H1 (cell line): ENCODE results near the gene TAX1BP3. TPM values are rescaled to one million over a fixed set of nuclear protein-coding genes. Genes with fewer than 3 reads are reported as not detected.

ENCODE experiments used
- ATF2 ChIP-seq: IDR thresholded peaks from 2 replicates; pipeline ENCODE4 v1.6.1; 2012; ENCODE audit warnings: low read length, inconsistent platforms
- ATF3 ChIP-seq: IDR thresholded peaks from 2 replicates; pipeline ENCODE4 v1.6.1; 2011; ENCODE audit warnings: low read depth, mild to moderate bottlenecking, low read length; ENCODE audit not compliant: insufficient read depth
- BACH1 ChIP-seq: IDR thresholded peaks from 2 replicates; pipeline ENCODE4 v1.6.1; 2012; ENCODE audit warnings: low read length, improper control_type of control experiment
- BRCA1 ChIP-seq: IDR thresholded peaks from 2 replicates; pipeline ENCODE4 v1.6.1; 2012; ENCODE audit warnings: low read depth, low read length, improper control_type of control experiment
- CTCF ChIP-seq, 3 experiments: IDR thresholded peaks; 1 replicate in 2 of 3; 2 replicates in 1 of 3; pipeline versions ENCODE4 v1.5.1 to v1.6.1; 2011; ENCODE audit warnings: low read length in 3 of 3, mild to moderate bottlenecking in 3 of 3, inconsistent platforms in 2 of 3, low read depth in 1 of 3, moderate library complexity in 1 of 3; ENCODE audit not compliant: insufficient read depth in 1 of 3; ENCODE audit errors: control extremely low read depth in 1 of 3
- JUN ChIP-seq: IDR thresholded peaks from 2 replicates; pipeline ENCODE4 v1.6.1; 2011; ENCODE audit warnings: low read depth, mild to moderate bottlenecking, improper control_type of control experiment, low read length
- KDM4A ChIP-seq: IDR thresholded peaks from one replicate; pipeline ENCODE4 v1.7.1; 2012; ENCODE audit warnings: low read depth, mild to moderate bottlenecking, moderate library complexity, low read length, inconsistent platforms; ENCODE audit not compliant: severe bottlenecking
- MAFK ChIP-seq: IDR thresholded peaks from 2 replicates; pipeline ENCODE4 v1.6.1; 2012; ENCODE audit warnings: low read depth, mild to moderate bottlenecking, improper control_type of control experiment, low read length
- MAX ChIP-seq: IDR thresholded peaks from 2 replicates; pipeline ENCODE4 v1.6.1; 2012; ENCODE audit warnings: inconsistent platforms
- POLR2A ChIP-seq, 2 experiments: IDR thresholded peaks; 1 replicate in 1 of 2; 2 replicates in 1 of 2; pipeline ENCODE4 v1.6.1; 2011; ENCODE audit warnings: low read depth in 2 of 2, low read length in 2 of 2, mild to moderate bottlenecking in 2 of 2; ENCODE audit errors: control extremely low read depth in 1 of 2
- POU5F1 ChIP-seq: IDR thresholded peaks from 2 replicates; pipeline ENCODE4 v1.6.1; 2011; ENCODE audit warnings: low read depth, mild to moderate bottlenecking, low read length, moderate library complexity
- RAD21 ChIP-seq, 2 experiments: IDR thresholded peaks in 1 of 2; conservative IDR thresholded peaks in 1 of 2; 2 replicates each; pipeline ENCODE4 v1.6.1; 2011; ENCODE audit warnings: low read depth in 2 of 2, low read length in 2 of 2, improper control_type of control experiment in 1 of 2, inconsistent platforms in 1 of 2, mild to moderate bottlenecking in 1 of 2, moderate library complexity in 1 of 2
- RFX5 ChIP-seq: IDR thresholded peaks from 2 replicates; pipeline ENCODE4 v1.6.1; 2011; ENCODE audit warnings: low read depth, low read length, improper control_type of control experiment, borderline replicate concordance
- SAP30 ChIP-seq: fragments of 300-600 bp; sonication (generic); IDR thresholded peaks from 2 replicates; pipeline ENCODE4 v1.7.1; 2012; ENCODE audit warnings: low read length, moderate library complexity, mild to moderate bottlenecking, inconsistent platforms; ENCODE audit not compliant: insufficient read depth, insufficient replicate concordance
- SP1 ChIP-seq: IDR thresholded peaks from 2 replicates; pipeline ENCODE4 v1.6.1; 2011; ENCODE audit warnings: low read depth, low read length
- SP2 ChIP-seq: IDR thresholded peaks from 2 replicates; pipeline ENCODE4 v1.6.1; 2012; ENCODE audit warnings: mild to moderate bottlenecking, low read length, inconsistent platforms
- SUZ12 ChIP-seq: fragments of 200-600 bp; sonication (generic); IDR thresholded peaks from 2 replicates; pipeline ENCODE4 v1.6.1; 2012; ENCODE audit warnings: mild to moderate bottlenecking, inconsistent platforms, low read length, moderate library complexity, mixed read lengths
- TCF12 ChIP-seq: IDR thresholded peaks from 2 replicates; pipeline ENCODE4 v1.6.1; 2011; ENCODE audit warnings: low read depth, mild to moderate bottlenecking, low read length
- ZNF274 ChIP-seq: IDR thresholded peaks from 2 replicates; pipeline ENCODE4 v1.7.0; 2012; ENCODE audit warnings: low read length, borderline replicate concordance; ENCODE audit errors: extremely low read depth
- polyA plus RNA-seq, 7 experiments: library from polyadenylated mRNA; depleted of rRNA in 3 of 7; stranded (reverse) in 5 of 7; unstranded in 2 of 7; fragments of >200 nt in 5 of 7; fragments of 200-250 nt in 2 of 7; gene quantifications; 1 replicate in 5 of 7; 2 replicates in 1 of 7; 4 replicates in 1 of 7; pipeline versions ENCODE4 v1.2.1 to v1.2.3, GENCODE V29; 2011 to 2013; ENCODE audit warnings: missing spikeins in 2 of 7, mixed read lengths in 2 of 7
- total RNA-seq: library from RNA; stranded (reverse); fragmentation: NEBNext Ultra II Directional; extraction: Animal tissue kit (Norgen Biotek cat#: 25700); gene quantifications from 2 replicates; pipeline ENCODE4 v1.2.1, GENCODE V29; 2021

The TAX1BP3 gene
- total and polyA plus RNA-seq, 2 of the 8 experiments (the other 6 are each of a cell fraction or from before 2014, with no cell fraction given): 65.3 to 81.8 TPM

- TF ChIP-seq MAX (peak; percentile 42; the same call in 1 of the 2 replicates), ATF3 (no peak), ZNF274 (no peak), CTCF (IDR thresholded peaks at IDR 0.05; ENCODE audit: control extremely low read depth in 1 of 3, insufficient read depth in 1 of 3, low read depth in 1 of 3, low read length in 3 of 3) (no peak), SP2 (no peak), POU5F1 (no peak), ATF2 (no peak), POLR2A (IDR thresholded peaks at IDR 0.05; ENCODE audit: control extremely low read depth in 1 of 2, low read depth in 2 of 2, low read length in 2 of 2) (peak; percentile 88 to 91), SP1 (0 out of 2 replicates have a peak, but pooled peaks have one; percentile 13), SUZ12 (no peak), RAD21 (IDR thresholded peaks at IDR 0.05 in 1 of 2, conservative IDR thresholded peaks at IDR 0.05 in 1 of 2; ENCODE audit: low read depth in 2 of 2, low read length in 2 of 2) (no peak), KDM4A (peak; percentile 37), BRCA1 (no peak), MAFK (no peak), BACH1 (0 out of 2 replicates have a peak, but pooled peaks have one; percentile 23), RFX5 (no peak), SAP30 (no peak), TCF12 (no peak), JUN (no peak)
Measured at GRCh38 chr17:3668279-3669084, at the start of gene TAX1BP3, which contains the start of gene EMC6 (continued).
